ENCODE measurements around the gene TYW3.

TYW3 gene

DNA sequence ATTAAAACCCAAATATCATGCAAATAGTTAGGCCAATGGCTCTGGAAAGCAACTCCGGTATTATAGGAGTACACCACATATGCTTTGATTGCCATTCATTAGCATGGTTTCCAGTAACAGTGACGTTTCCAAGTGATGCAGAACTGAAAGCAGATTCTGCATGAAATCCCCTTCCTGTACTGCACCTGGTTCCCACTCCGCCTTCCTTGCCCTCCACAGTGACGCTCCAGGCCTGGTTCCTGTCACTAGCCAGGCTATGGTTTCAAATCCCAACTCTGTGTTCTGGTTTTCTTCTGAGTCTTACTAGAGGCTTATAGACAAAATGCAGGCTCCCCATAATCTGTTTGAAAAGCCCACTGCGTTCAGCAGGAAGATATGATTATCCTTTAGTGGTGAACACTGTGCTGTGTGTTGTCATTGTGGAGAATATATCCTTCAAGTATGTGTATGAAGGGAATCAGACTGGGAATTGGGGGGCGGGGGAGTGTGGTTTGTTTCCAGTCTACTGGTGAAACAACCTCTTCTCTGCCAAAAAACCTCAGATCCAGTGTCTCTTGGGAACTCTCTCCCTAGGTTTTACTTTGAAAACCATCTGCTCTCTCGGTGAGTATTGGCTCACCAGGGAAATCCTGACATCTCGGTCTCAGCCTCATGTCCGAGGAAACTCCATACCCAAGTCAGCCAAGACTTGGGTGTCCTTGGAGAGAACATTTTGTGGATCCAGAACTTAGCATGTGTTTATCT is 78.7 kb downstream of the TYW3 start:
- DNase-seq, result peak; percentile 39

DNA sequence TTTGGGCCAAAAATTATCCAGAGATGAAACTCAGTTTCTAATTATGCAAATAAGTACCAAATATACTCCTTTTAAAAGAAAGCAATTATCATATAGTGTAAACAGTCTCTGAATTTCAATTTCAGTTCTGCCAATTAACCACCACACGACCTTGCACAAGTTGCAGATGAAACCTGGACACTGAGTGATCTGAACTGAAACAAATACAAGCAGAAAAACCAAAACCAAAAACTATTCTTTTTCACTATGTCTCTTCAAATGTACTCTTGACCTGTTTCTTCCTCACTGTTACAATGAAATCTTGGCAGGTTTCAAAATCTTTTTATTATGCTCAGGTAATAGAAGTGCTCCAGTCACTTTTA is 79.2 kb downstream of the TYW3 start:
- no peak for DNase-seq

All from NCI-H1092 (cell line).